ENCODE results near the gene RPL31.

DNA sequence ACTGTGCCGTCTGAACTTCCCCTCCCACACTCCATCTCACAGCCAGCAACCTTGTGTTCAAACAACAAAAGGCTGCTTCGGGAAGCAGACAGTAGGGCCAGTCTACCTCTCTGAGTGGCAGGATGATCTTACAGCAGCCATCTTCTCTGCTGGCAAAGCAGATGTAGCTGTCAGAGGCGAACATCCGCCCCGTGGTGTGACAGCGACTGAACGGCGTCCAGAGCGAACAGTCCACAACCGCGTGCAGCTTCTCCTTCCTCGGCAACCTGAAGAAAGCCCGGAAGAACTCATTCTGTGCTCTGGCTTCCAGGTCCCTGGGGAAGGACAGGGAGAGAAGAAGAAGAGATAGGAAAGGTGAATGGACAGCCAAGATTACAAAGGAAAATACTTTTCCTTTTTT, 38.0 kb downstream of the RPL31 start:
- no peak for TF ChIP-seq CTCF (IDR thresholded peaks at IDR 0.05; ENCODE audit: borderline replicate concordance, extremely low read depth, low read length, poor library complexity, severe bottlenecking)
- no peak for TF ChIP-seq EZH2 (IDR thresholded peaks at IDR 0.05; ENCODE audit: borderline replicate concordance, low read depth, low read length, severe bottlenecking)
